ENCODE results near the gene GOPC. TPM values are rescaled to one million over a fixed set of nuclear protein-coding genes. Genes with fewer than 3 reads are reported as not detected.
"Not testable (repeated sequence)": the region's sequence is repeated elsewhere in the genome, so short reads cannot be mapped to it uniquely, and the experiment has no call there.

The GOPC gene
- total and polyA plus RNA-seq, 8 donors: 19.1 to 85.7 (median 78.1) TPM

- no peak for ATAC-seq
- H3K4me1 ChIP-seq: peaks cover 0 to 8% of the 10 kb centered on the region in 2 donors
- H3K27ac ChIP-seq: no peak overlapping the region
- no peak overlapping the region for H3K4me3 ChIP-seq
- no peak for DNase-seq
- no peaks in the 10 kb centered on the region for H3K27me3 ChIP-seq
- intact Hi-C loops (cut with DNase I): no loop called here
- H3K36me3 ChIP-seq: peaks cover 0 to 13% of the 10 kb centered on the region in 2 donors
- TF ChIP-seq CTCF (IDR thresholded peaks at IDR 0.05): no peak
- H3K9me3 ChIP-seq: no peaks in the 10 kb centered on the region
These were observed 83.4 kb downstream of the GOPC start for GRCh38 chr6:117518870-117519269.

GRCh38 chr6:117517995-117518394, 84.3 kb downstream of the GOPC start:
- DNase-seq; H3K4me3 ChIP-seq; H3K9me3 ChIP-seq; ATAC-seq; H3K27ac ChIP-seq; intact Hi-C loops (cut with DNase I); H3K4me1 ChIP-seq; H3K27me3 ChIP-seq: not testable (repeated sequence)
- peaks cover 0 to 13% of the 10 kb centered on the region in 2 donors for H3K36me3 ChIP-seq

- Histone ChIP-seq H3K4me3 (no peak overlapping the region), H3K9me3 (no peaks in the 10 kb centered on the region), H3K27me3 (no peaks in the 10 kb centered on the region), H3K36me3 (peaks cover 0 to 10% of the 10 kb centered on the region in 2 donors), H3K27ac (peak overlapping the region in 1 of 2 donors; percentile 36), H3K4me1 (peaks cover 0 to 11% of the 10 kb centered on the region in 2 donors)
- intact Hi-C loops (cut with DNase I): no loop called here
- TF ChIP-seq CTCF (IDR thresholded peaks at IDR 0.05): no peak
- DNase-seq: no peak
- ATAC-seq: peak; percentile 63
These were observed 87.0 kb downstream of the GOPC start for GRCh38 chr6:117515326-117515725.

DNA sequence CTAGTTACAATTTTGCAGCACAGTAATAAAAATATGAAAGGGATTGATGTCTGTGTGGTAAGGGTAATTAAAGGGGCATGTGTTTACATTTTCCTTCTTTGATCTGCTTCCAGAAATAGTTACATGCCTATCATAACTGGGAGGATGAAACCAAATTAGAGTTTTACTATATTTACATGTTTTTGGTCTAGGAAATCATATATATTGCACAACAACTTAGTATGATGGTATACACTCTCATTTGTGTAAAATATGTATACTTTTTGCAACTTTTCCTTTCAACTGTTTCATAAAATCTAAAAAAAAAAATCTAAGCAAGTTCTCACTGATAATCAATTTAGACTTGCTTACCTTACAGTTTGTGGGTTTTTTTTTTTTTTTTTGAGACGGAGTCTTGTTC, 87.7 kb downstream of the GOPC start:
- no peaks in the 10 kb centered on the region for H3K27me3 ChIP-seq
- no peak for TF ChIP-seq CTCF (IDR thresholded peaks at IDR 0.05)
- no peak overlapping the region for H3K27ac ChIP-seq
- no peak overlapping the region for H3K4me3 ChIP-seq
- H3K9me3 ChIP-seq: no peaks in the 10 kb centered on the region
- peaks cover 0 to 8% of the 10 kb centered on the region in 2 donors for H3K36me3 ChIP-seq
- peaks cover 0 to 11% of the 10 kb centered on the region in 2 donors for H3K4me1 ChIP-seq
- no peak for DNase-seq
- intact Hi-C loops (cut with DNase I): no loop called here
- no peak for ATAC-seq

- no peaks in the 10 kb centered on the region for H3K9me3 ChIP-seq
- H3K4me1 ChIP-seq: peaks cover 0 to 11% of the 10 kb centered on the region in 2 donors
- H3K36me3 ChIP-seq: peaks cover 0 to 8% of the 10 kb centered on the region in 2 donors
- no peak for DNase-seq
- H3K4me3 ChIP-seq: no peak overlapping the region
- H3K27me3 ChIP-seq: no peaks in the 10 kb centered on the region
- H3K27ac ChIP-seq: no peak overlapping the region
- no peak for TF ChIP-seq CTCF (IDR thresholded peaks at IDR 0.05)
- ATAC-seq: peak; percentile 60
- intact Hi-C loops (cut with DNase I): no loop called here
These were observed 88.4 kb downstream of the GOPC start for GRCh38 chr6:117513778-117514365.
